Body of pancreas (tissue), 4 donors: ENCODE results near the gene DTYMK. TPM values are rescaled to one million over a fixed set of nuclear protein-coding genes. Genes with fewer than 3 reads are reported as not detected.

Experiments used
- ATAC-seq: fragments of 150-250 bp; one replicate; pipeline ENCODE4 v1.9.1; 2016
- DNase-seq, 4 donors: peaks; one replicate each; pipeline ENCODE4 v3.0.0-alpha.2; 2019
- H3K27ac ChIP-seq, 4 donors: fragments of 200-600 bp; sonication (generic); 1 replicate in 3 of 4; 2 replicates in 1 of 4; pipeline versions ENCODE4 v1.5.1 to v1.6.1; 2016 to 2019; ENCODE audit warnings: mild to moderate bottlenecking in 1 of 4, mixed read lengths in 1 of 4, moderate library complexity in 1 of 4
- H3K27me3 ChIP-seq, 2 donors: fragments of 200-600 bp; sonication (generic); one replicate each; pipeline ENCODE4 v1.6.0; 2016; ENCODE audit warnings: mild to moderate bottlenecking in 1 of 2
- H3K36me3 ChIP-seq, 2 donors: fragments of 200-600 bp; sonication (generic); replicated peaks in 1 of 2; 2 replicates each; pipeline ENCODE4 v1.5.1; 2016; ENCODE audit warnings: low read depth in 2 of 2; ENCODE audit not compliant: insufficient read depth in 1 of 2
- H3K4me1 ChIP-seq: fragments of 200-600 bp; sonication (generic); one replicate; pipeline ENCODE4 v1.6.0; 2016
- H3K4me3 ChIP-seq, 2 donors: fragments of 200-600 bp; sonication (generic); 1 replicate in 1 of 2; 2 replicates in 1 of 2; pipeline ENCODE4 v1.5.1; 2016 to 2019
- H3K9me3 ChIP-seq, 3 donors: fragments of 200-600 bp; sonication (generic); 1 replicate in 2 of 3; 2 replicates in 1 of 3; pipeline ENCODE4 v1.5.1; 2016
- CTCF ChIP-seq, 7 experiments: fragments of 450-650 bp in 4 of 7; fragments of 200-600 bp in 3 of 7; sonication (generic) in 3 of 7; IDR thresholded peaks; one replicate each; pipeline ENCODE4 v1.5.1; 2016 to 2019; ENCODE audit warnings: antibody characterized with exemption in 7 of 7
- POLR2A ChIP-seq, 3 donors: fragments of 450-650 bp; IDR thresholded peaks; one replicate each; pipeline ENCODE4 v1.6.1; 2016; ENCODE audit warnings: antibody characterized with exemption in 3 of 3, mild to moderate bottlenecking in 2 of 3
- WGBS, 2 donors: methylation state at CpG; one replicate each; pipeline ENCODE4 v1.1.5; 2017; 5-methylcytosine and 5-hydroxymethylcytosine counted together
- intact Hi-C: fragments of 100-400 bp; cut with DNase I; formaldehyde crosslinking; loops from one replicate; pipeline ENCODE4 v1.15.1; 2023
- total RNA-seq, 2 donors: library from RNA; depleted of rRNA; stranded (reverse); fragments of >200 nt; gene quantifications; one replicate each; pipeline ENCODE4 v1.1.0, GENCODE V29; 2016

DTYMK gene
- total RNA-seq, 2 donors from 2014 or later: 5.7 to 12.5 TPM

- no peaks in the 10 kb centered on the region for H3K4me1 ChIP-seq
- H3K4me3 ChIP-seq: no peak overlapping the region
- DNase-seq (no peak), ATAC-seq (no peak)
- no peaks in the 10 kb centered on the region for H3K9me3 ChIP-seq
- TF ChIP-seq POLR2A (IDR thresholded peaks at IDR 0.05) (no peak), CTCF (IDR thresholded peaks at IDR 0.05) (no peak)
- WGBS, 2 donors: 94 to 100% methylated on average over 11 to 26 of the region's 31 CpGs
- H3K27me3 ChIP-seq: no peaks in the 10 kb centered on the region
- H3K36me3 ChIP-seq: peaks cover 7 to 27% of the 10 kb centered on the region in 2 donors
- no peak overlapping the region for H3K27ac ChIP-seq
- intact Hi-C loops: no loop called here
These were observed 15.0 kb downstream of the DTYMK start for GRCh38 chr2:241671457-241672240.

DNA sequence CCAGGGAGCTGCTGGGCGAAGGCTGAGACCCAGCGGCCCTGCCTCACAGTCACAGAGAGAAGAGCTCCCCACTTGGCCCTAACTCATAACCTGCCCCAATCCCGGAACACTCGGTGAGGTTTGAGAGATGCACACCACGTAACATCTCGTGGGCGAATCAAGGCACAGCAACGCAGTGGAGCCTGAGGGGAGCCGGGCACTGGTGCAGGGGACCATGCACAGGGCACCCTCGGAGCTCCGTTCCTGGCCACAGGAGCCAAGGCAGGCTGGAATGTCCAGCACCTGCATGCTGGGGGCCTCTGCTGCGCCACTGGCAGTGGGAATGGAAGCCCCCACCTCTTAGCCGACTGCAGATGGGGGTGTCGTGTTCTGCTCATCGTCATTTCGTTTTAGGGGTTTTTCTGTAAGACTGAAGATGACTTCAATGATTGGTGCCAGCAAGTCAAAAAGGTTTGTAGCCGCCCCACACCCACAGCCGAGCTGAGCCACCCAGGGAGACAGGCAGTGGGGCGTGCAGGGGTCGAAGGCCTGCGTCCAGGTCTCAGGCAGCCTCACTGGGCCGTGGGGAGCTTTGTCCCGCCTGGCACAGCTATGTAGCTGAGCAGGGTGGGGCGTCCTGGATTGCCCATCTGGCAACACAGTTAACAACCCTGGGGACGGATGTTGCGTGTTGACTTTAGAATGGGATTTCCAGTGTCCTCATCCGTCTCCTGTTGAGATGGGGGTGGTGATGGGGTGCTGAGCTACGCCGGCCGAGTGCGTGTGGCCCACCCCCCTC is 16.1 kb downstream of the DTYMK start:
- TF ChIP-seq POLR2A (IDR thresholded peaks at IDR 0.05) (no peak), CTCF (IDR thresholded peaks at IDR 0.05) (no peak)
- no peak for DNase-seq
- H3K36me3 ChIP-seq: peaks cover 7 to 30% of the 10 kb centered on the region in 2 donors
- intact Hi-C loops: no loop called here
- no peaks in the 10 kb centered on the region for H3K9me3 ChIP-seq
- no peak for ATAC-seq
- no peaks in the 10 kb centered on the region for H3K27me3 ChIP-seq
- no peak overlapping the region for H3K27ac ChIP-seq
- WGBS, 2 donors: 91 to 94% methylated on average over 22 to 31 of the region's 31 CpGs
- H3K4me1 ChIP-seq: no peaks in the 10 kb centered on the region
- H3K4me3 ChIP-seq: no peak overlapping the region

- WGBS, 2 donors: 92 to 95% methylated on average over 12 of the region's 12 CpGs
- no peaks in the 10 kb centered on the region for H3K4me1 ChIP-seq
- H3K9me3 ChIP-seq: no peaks in the 10 kb centered on the region
- no peak overlapping the region for H3K27ac ChIP-seq
- no peaks in the 10 kb centered on the region for H3K27me3 ChIP-seq
- no peak overlapping the region for H3K4me3 ChIP-seq
- ATAC-seq: no peak
- no peak for DNase-seq
- peaks cover 7 to 30% of the 10 kb centered on the region in 2 donors for H3K36me3 ChIP-seq
- intact Hi-C loops: no loop called here
- TF ChIP-seq POLR2A (IDR thresholded peaks at IDR 0.05): no peak
- TF ChIP-seq CTCF (IDR thresholded peaks at IDR 0.05): no peak
These were observed 17.8 kb downstream of the DTYMK start for GRCh38 chr2:241668839-241669238.

DNA sequence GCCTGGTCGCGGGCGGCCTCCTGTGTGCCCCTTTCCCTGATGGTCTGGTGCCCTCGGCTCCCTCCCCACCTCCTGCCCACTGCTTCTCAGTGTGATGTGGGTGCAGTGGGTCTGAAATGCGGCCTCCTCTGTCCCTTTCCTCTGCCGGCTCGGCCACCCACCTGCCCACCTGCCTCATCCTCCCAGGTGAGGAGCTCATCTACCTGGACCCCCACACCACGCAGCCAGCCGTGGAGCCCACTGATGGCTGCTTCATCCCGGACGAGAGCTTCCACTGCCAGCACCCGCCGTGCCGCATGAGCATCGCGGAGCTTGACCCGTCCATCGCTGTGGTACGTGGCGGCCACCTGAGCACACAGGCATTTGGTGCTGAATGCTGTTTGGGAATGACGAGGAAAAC is 18.3 kb downstream of the DTYMK start:
- whole genome bisulfite sequencing, 2 donors: 91 to 94% methylated on average over 15 to 18 of the region's 21 CpGs
- intact Hi-C loops: no loop called here
- DNase-seq: no peak
- TF ChIP-seq CTCF (IDR thresholded peaks at IDR 0.05) (no peak), POLR2A (IDR thresholded peaks at IDR 0.05) (no peak)
- no peak for ATAC-seq
- H3K27ac ChIP-seq: no peak overlapping the region
- peaks cover 7 to 30% of the 10 kb centered on the region in 2 donors for H3K36me3 ChIP-seq
- no peaks in the 10 kb centered on the region for H3K9me3 ChIP-seq
- no peaks in the 10 kb centered on the region for H3K4me1 ChIP-seq
- no peaks in the 10 kb centered on the region for H3K27me3 ChIP-seq
- H3K4me3 ChIP-seq: no peak overlapping the region
